Fibroblast of skin of abdomen (primary cell): ENCODE measurements around the gene UBXN7.
"Not testable (repeated sequence)": the region's sequence is repeated elsewhere in the genome, so short reads cannot be mapped to it uniquely, and the experiment has no call there.

Experiments used
- DNase-seq: peaks from one replicate; pipeline ENCODE4 v3.0.0-alpha.2; 2013

The UBXN7 gene

DNA sequence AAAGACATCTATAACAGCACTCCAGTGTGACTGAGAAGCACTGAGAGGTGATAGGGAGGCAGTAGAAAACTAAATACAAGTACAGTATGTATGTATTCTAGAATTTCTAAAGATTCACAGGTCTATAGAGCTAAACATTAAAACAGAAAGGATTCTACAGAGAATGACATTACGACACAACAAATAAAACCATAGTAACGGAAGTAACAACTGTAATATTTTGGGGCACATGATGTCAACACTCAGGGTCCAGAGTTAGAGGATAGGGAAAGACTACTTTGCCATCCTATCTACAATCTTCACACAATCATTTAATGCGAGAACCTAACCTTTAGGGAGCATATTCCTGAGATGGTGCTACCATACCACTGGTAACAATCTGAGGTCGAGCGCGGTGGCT lies 13.6 kb downstream of the UBXN7 start:
- DNase-seq, result no peak

GRCh38 chr3:196414469-196414868 lies 17.8 kb downstream of the UBXN7 start:
- DNase-seq, result no peak

DNA sequence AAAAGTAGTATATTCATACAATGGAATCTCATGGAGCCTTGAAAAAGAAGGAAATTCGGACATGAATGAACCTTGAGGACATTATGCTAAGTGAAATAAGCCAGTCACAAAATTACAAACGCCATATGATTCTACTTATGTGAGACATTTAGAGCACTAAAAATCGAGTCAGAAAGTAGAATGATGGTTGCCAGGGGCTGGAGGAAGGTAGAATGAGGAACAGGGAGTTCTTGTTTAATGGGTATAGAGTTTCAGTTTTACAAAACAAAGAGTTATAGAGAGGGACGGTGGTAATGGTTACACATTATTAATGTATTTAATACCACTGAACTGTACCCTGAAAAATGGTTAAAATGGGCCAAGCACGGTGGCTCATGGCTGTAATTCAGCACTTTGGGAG lies 19.5 kb downstream of the UBXN7 start:
- DNase-seq, result no peak

DNA sequence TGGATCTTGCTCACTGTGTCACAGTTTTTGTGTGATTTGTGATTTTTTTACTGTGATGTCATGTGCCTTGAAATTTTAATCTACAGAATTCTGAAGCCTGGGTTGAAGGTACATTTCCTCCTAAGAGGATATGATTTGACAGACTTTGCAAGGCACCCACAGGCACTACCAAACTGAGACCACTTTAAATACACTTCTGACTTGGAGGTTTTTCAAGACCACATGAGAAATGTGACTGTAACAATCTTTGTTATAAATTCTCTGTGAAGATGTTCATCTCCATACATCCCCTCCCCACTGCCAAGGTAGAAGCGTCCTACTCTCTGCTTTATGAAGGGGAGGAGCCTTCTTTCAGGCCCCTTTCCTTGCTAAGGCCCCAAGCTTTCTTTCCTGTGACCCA lies 22.8 kb downstream of the UBXN7 start:
- DNase-seq, result no peak

GRCh38 chr3:196408565-196409300 lies 23.5 kb downstream of the UBXN7 start:
- no peak for DNase-seq

- peak; percentile 87 for DNase-seq
These were observed 25.3 kb downstream of the UBXN7 start for GRCh38 chr3:196406811-196407470.

DNA sequence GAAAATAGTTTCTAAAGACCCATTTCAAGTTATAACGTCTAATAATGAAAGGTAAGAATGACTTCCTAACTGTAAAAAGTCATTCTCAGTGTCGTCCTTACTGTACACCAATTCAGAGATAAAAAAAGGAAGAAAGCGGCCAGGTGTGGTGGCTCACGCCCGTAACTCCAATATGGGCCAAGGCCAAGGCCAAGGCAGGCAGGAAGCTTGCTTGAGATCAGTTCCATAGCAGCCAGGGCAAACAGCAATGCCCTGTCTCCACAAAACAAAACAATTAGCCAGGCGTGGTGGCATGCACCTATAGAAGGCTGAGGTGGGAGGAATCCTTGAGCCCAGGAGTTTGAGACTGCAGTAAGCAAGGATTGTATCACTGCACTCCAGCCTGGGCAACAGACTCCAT lies 31.9 kb downstream of the UBXN7 start:
- no peak for DNase-seq

DNA sequence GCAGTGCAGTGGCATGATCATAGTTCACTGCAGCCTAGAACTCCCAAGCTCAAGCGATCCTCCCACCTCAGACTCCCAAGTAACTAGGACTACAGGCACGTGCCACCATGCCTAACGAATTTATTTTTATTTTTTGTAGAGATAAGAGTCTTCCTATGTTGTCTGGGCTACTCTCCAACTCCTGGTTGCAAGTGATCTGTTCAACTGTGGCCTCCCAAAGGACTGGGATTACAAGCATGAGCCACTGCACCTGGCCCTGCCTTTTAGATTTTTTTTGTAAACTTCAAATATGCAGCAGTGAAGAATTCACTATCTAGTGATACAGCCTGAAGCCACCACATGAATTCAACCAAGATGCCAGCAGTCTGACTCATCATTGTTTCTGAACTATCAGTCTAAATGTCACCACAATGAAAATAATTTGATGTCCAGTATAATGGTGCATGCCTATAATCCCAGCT lies 32.7 kb downstream of the UBXN7 start:
- peak; percentile 58 for DNase-seq

GRCh38 chr3:196398782-196399181 lies 33.4 kb downstream of the UBXN7 start:
- no peak for DNase-seq

- DNase-seq, result no peak
These were observed 34.3 kb downstream of the UBXN7 start for GRCh38 chr3:196397941-196398340.

- DNase-seq, result no peak
These were observed 42.1 kb downstream of the UBXN7 start for GRCh38 chr3:196390116-196390515.

GRCh38 chr3:196388956-196389355 lies 43.3 kb downstream of the UBXN7 start:
- no peak for DNase-seq

GRCh38 chr3:196387941-196388340 lies 44.3 kb downstream of the UBXN7 start:
- DNase-seq, result not testable (repeated sequence)

- not testable (repeated sequence) for DNase-seq
These were observed 45.4 kb downstream of the UBXN7 start for GRCh38 chr3:196386797-196387196.

DNA sequence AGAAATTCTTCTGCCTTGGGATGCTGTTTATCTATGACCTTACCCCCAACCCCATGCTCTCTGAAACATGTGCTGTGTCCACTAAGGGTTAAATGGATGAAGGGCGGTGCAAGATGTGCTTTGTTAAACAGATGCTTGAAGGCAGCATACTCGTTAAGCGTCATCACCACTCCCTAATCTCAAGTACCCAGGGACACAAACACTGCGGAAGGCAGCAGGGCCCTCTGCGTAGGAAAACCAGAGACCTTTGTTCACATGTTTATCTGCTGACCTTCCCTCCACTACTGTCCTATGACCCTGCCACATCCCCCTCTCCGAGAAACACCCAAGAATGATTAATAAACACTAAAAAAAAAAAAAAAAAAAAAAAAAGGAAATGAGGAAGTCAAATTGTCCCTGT lies 46.2 kb downstream of the UBXN7 start:
- DNase-seq, result not testable (repeated sequence)

DNA sequence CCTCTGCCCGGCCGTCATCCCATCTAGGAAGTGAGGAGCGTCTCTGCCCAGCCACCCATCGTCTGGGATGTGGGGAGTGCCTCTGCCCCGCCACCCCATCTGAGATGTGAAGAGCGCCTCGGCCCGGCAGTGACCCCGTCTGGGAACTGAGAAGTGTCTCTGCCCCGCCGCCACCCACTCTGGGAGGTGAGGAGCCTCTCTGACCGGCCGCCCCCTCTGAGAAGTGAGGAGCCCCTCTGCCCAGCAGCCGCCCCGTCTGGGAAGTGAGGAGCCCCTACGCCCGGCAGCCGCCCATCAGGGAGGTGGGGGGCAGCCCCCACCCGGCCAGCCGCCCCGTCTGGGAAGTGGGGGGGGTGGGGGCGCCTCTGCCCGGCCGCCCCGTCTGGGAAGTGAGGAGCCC lies 46.8 kb downstream of the UBXN7 start:
- DNase-seq, result not testable (repeated sequence)

- DNase-seq, result no peak
These were observed 53.9 kb downstream of the UBXN7 start for GRCh38 chr3:196378146-196378841.

- no peak for DNase-seq
These were observed 54.9 kb downstream of the UBXN7 start for GRCh38 chr3:196377321-196377720.

DNA sequence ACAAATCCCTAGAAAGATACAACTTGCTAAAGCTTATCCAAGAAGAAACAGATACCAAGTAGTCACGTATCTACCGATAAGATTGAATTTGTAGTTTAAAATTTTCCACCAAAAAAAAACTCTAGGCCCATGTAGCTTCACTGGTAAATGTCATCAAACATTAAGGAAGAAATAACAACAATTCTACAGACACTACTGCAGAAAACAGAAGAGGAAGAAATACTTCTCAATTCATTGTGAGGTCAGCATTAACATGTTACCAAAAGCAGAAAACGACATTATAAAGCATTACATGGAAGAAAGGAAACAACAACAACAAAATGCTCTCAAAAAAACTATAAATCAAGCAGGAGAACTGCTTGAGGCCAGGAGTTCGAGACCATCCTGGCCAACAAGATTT lies 66.5 kb downstream of the UBXN7 start:
- DNase-seq, result no peak

GRCh38 chr3:196360586-196360985 lies 71.6 kb downstream of the UBXN7 start:
- DNase-seq, result no peak

DNA sequence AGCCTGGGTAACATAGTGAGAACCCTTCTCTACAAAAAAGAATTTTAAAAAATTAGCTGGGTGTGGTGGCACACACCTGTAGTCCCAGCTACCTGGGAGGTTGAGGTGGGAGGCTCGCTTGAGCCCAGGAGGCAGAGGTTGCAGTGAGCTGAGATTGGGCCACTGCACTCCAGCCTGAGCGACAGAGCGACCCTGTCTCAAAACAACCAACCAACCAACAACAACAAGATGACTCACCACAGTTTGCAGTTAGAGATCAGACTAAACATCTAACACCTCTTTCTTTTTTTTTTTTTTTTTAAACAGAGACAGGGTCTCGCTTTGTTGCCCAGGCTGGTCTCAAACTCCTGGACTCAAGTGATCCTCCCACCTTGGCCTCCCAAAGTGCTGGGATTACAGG lies 73.7 kb downstream of the UBXN7 start:
- not testable (repeated sequence) for DNase-seq

DNA sequence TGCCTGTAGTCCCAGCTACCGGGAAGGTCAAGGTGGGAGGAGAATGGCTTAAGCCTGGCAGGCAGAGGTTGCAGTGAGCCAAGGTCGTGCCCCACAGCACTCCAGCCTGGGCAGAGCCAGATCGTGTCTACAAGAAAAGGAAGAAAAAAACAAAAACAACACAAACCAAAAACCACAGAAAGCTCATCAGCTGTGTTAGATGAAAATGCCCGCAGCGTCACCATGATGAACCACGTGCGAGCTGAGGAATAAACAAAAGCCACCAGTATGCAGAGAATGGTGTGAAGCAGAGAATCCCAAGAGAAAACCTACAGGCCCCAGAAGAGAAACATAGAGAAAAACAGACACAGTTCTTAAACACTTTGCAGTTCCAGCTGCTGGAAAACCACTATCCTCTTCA lies 74.3 kb downstream of the UBXN7 start:
- DNase-seq, result no peak

GRCh38 chr3:196356556-196356955 lies 75.7 kb downstream of the UBXN7 start:
- DNase-seq, result no peak

DNA sequence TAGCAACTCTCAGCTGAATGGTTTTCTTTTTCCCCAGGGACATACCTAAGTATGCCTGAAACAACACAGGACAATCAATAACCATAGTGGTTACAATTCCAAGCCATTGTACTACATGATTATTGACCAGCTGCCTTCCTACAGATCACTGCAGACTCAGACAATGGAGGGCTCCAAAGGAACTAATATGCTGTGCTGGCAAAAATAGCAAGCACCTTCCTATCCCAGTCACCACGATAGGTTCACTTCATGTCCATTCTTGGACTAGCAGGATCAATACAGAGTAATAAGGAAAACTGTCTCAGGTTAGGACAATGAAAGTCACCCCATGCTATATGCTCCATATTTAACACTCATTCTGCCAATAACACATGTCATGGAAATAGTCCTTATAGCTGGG lies 76.6 kb downstream of the UBXN7 start:
- DNase-seq, result no peak
